ENCODE measurements around the gene SYNGR3. TPM values are rescaled to one million over a fixed set of nuclear protein-coding genes. Genes with fewer than 3 reads are reported as not detected.

The SYNGR3 gene
- polyA plus RNA-seq, 2 of the 4 experiments (the other 2 are of a cell fraction): 4.1 to 4.9 TPM

- POLR2A ChIA-PET: interaction anchor here (0.5 to 0.6 kb wide), 2 partner anchors 58 to 143 kb away, joined by 3 read pairs; no protein-coding TSS in a partner anchor
Measured at GRCh38 chr16:1998360-1998835, 8.6 kb downstream of the SYNGR3 start.

GRCh38 chr16:1998852-1999801 lies 9.4 kb downstream of the SYNGR3 start:
- POLR2A ChIA-PET: interaction anchor here (0.6 kb wide), 1 partner anchor 142 kb away, joined by 3 read pairs; no protein-coding TSS in a partner anchor
- no peak overlapping the region for H3K4me3 ChIP-seq
- CTCF ChIA-PET: interaction anchor here (1.0 to 11.3 kb wide), 3 partner anchors 10 to 141 kb away, joined by 4 to 196 read pairs (median 80); partner anchors contain the start of genes GFER, NOXO1 and SYNGR3
- peaks cover 44% of the 10 kb centered on the region for H3K4me1 ChIP-seq
- peak overlapping the region in 1 of 2 experiments; percentile 79; a peak in 2 of 6 replicates for H3K27ac ChIP-seq
- H3K9me3 ChIP-seq: no peaks in the 10 kb centered on the region
- ATAC-seq (no peak), DNase-seq (ENCODE audit: low read depth in 1 of 2, low spot score in 1 of 2) (no peak), FAIRE-seq (no peak)
- 99% methylated on average over 18 of the region's 39 CpGs for WGBS (ENCODE audit: missing lambda C conversion rate)
- H3K4me2 ChIP-seq: no peak overlapping the region
- TF ChIP-seq NR3C1 (IDR thresholded peaks at IDR 0.05) (no peak), CHD2 (IDR thresholded peaks at IDR 0.05; ENCODE audit: low read length, partially characterized antibody) (no peak)

More at GRCh38 chr16:1998360-1998835, 8.6 kb downstream of the SYNGR3 start:
- FAIRE-seq (no peak), ATAC-seq (no peak), DNase-seq (ENCODE audit: low read depth in 1 of 2, low spot score in 1 of 2) (no peak)
- 98% methylated on average over 9 of the region's 27 CpGs for WGBS (ENCODE audit: missing lambda C conversion rate)
- H3K4me1 ChIP-seq: peaks cover 45% of the 10 kb centered on the region
- TF ChIP-seq CHD2 (IDR thresholded peaks at IDR 0.05; ENCODE audit: low read length, partially characterized antibody): no peak
- TF ChIP-seq, protein P1, sequence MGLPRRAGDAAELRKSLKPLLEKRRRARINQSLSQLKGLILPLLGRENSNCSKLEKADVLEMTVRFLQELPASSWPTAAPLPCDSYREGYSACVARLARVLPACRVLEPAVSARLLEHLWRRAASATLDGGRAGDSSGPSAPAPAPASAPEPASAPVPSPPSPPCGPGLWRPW (IDR thresholded peaks at IDR 0.05): no peak
- TF ChIP-seq PHF8 (IDR thresholded peaks at IDR 0.05; ENCODE audit: borderline replicate concordance, low read depth): no peak
- no peak for TF ChIP-seq USF2 (IDR thresholded peaks at IDR 0.05)
- TF ChIP-seq EHMT2 (IDR thresholded peaks at IDR 0.05; ENCODE audit: low read depth): no peak
- TF ChIP-seq ZSCAN20 (CRISPR knock-in tag; IDR thresholded peaks at IDR 0.05): no peak
- TF ChIP-seq GATA3 (IDR thresholded peaks at IDR 0.05; ENCODE audit: borderline replicate concordance): no peak
- TF ChIP-seq NFE2L2 (conservative IDR thresholded peaks at IDR 0.05; ENCODE audit: low read length): no peak
- TF ChIP-seq, protein P2, sequence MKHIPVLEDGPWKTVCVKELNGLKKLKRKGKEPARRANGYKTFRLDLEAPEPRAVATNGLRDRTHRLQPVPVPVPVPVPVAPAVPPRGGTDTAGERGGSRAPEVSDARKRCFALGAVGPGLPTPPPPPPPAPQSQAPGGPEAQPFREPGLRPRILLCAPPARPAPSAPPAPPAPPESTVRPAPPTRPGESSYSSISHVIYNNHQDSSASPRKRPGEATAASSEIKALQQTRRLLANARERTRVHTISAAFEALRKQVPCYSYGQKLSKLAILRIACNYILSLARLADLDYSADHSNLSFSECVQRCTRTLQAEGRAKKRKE (CRISPR knock-in tag; IDR thresholded peaks at IDR 0.05; ENCODE audit: low read depth): no peak
- CTCF ChIA-PET: interaction anchor here (1.0 to 19.7 kb wide), 3 partner anchors 6 to 142 kb away, joined by 4 to 196 read pairs (median 80); partner anchors contain the start of gene ZNF598
- peak overlapping the region; percentile 41 to 79; a peak in 4 of 6 replicates for H3K27ac ChIP-seq
- H3K4me3 ChIP-seq: no peak overlapping the region
- no peaks in the 10 kb centered on the region for H3K9me3 ChIP-seq
- H3K4me2 ChIP-seq: peak overlapping the region; percentile 39; the same call in 1 of the 3 replicates

- no peak overlapping the region for H3K4me3 ChIP-seq
- no peak for TF ChIP-seq RAD21 (conservative IDR thresholded peaks at IDR 0.05 in 1 of 2, IDR thresholded peaks at IDR 0.05 in 1 of 2)
- TF ChIP-seq MYC (IDR thresholded peaks at IDR 0.05; ENCODE audit: borderline replicate concordance, low read length): no peak
- no peak for TF ChIP-seq NFE2L2 (conservative IDR thresholded peaks at IDR 0.05; ENCODE audit: low read length)
- no peak for TF ChIP-seq POLR2AphosphoS2 (conservative IDR thresholded peaks at IDR 0.05; ENCODE audit: low read length)
- TF ChIP-seq RARB (CRISPR knock-in tag; IDR thresholded peaks at IDR 0.05): no peak
- TF ChIP-seq CHD4 (IDR thresholded peaks at IDR 0.05; ENCODE audit: borderline replicate concordance): no peak
- TF ChIP-seq, protein P3, sequence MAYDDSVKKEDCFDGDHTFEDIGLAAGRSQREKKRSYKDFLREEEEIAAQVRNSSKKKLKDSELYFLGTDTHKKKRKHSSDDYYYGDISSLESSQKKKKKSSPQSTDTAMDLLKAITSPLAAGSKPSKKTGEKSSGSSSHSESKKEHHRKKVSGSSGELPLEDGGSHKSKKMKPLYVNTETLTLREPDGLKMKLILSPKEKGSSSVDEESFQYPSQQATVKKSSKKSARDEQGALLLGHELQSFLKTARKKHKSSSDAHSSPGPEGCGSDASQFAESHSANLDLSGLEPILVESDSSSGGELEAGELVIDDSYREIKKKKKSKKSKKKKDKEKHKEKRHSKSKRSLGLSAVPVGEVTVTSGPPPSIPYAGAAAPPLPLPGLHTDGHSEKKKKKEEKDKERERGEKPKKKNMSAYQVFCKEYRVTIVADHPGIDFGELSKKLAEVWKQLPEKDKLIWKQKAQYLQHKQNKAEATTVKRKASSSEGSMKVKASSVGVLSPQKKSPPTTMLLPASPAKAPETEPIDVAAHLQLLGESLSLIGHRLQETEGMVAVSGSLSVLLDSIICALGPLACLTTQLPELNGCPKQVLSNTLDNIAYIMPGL (CRISPR knock-in tag; IDR thresholded peaks at IDR 0.05; ENCODE audit: borderline replicate concordance): no peak
- ChIA-PET CTCF (interaction anchor here (8.4 to 11.3 kb wide), 2 partner anchors 11 to 140 kb away, joined by 80 to 196 read pairs; partner anchors contain the start of genes GFER, NOXO1 and SYNGR3), POLR2A (no interaction called here)
- 90% methylated on average over 23 of the region's 28 CpGs for WGBS (ENCODE audit: missing lambda C conversion rate)
- H3K4me2 ChIP-seq: no peak overlapping the region
- H3K9me3 ChIP-seq: no peaks in the 10 kb centered on the region
- no peak overlapping the region for H3K27ac ChIP-seq
- DNase-seq (ENCODE audit: low read depth in 1 of 2, low spot score in 1 of 2): no peak
- no peak for FAIRE-seq
- no peak for ATAC-seq
- H3K4me1 ChIP-seq: peaks cover 50% of the 10 kb centered on the region
Measured at GRCh38 chr16:1999866-2000514, 10.2 kb downstream of the SYNGR3 start.

Measured in A549 (cell line).